Measurements from ENCODE around the gene ELOA2.
"Not testable (repeated sequence)": the region's sequence is repeated elsewhere in the genome, so short reads cannot be mapped to it uniquely, and the experiment has no call there.

Gene ELOA2

GRCh38 chr18:47035156-47035671 is at the start of gene ELOA2:
Gene ELOA2 (minus strand): TSS chr18:47035621. CDS start chr18:47035264, 357 bp downstream.
- no peak for DNase-seq (ENCODE audit: low read depth)

GRCh38 chr18:47081578-47081977 is 46.2 kb upstream of the ELOA2 start:
- no peak for DNase-seq (ENCODE audit: low read depth)

DNA sequence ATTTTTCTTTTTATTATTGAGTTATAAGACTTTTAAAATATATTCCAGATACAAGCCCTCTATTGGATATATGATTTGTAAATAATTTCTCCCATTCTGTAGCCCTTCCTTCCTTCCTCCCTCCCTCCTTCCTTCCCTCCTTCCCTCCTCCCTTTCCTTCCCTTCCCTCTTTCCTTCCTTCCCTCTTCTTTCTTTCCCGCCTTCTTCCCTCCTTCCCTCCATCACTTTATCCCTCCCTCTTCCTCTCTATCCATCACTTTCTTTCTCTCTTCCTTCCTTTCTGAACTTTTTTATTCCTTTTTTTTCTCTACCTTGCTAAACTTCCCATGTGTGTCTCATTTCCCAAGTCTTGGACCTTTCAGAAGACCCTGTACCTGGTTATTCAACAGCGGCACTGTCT is 45.5 kb upstream of the ELOA2 start:
- DNase-seq (ENCODE audit: low read depth), result no peak

DNA sequence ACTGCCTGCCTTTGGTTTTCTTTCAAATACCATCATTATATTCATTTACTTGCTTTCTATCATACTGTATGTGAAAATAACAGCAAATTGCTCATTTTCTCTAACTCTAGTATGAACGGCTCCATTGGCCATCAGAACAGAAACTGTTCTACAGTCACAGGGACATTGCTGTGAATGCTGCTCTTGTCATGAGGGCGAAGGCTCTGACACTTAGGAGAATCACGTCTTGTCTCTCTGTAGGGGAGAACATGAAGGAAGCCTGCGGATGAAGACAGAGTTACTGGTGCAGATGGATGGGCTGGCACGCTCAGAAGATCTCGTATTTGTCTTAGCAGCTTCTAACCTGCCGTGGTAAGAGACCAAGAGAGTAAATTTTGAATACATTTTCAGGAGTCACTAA is 41.7 kb upstream of the ELOA2 start:
- DNase-seq (ENCODE audit: low read depth), result no peak

- DNase-seq (ENCODE audit: low read depth), result no peak
Observed at GRCh38 chr18:47075098-47075883, 39.9 kb upstream of the ELOA2 start.

- no peak for DNase-seq (ENCODE audit: low read depth)
Observed at GRCh38 chr18:47067648-47068047, 32.2 kb upstream of the ELOA2 start.

DNA sequence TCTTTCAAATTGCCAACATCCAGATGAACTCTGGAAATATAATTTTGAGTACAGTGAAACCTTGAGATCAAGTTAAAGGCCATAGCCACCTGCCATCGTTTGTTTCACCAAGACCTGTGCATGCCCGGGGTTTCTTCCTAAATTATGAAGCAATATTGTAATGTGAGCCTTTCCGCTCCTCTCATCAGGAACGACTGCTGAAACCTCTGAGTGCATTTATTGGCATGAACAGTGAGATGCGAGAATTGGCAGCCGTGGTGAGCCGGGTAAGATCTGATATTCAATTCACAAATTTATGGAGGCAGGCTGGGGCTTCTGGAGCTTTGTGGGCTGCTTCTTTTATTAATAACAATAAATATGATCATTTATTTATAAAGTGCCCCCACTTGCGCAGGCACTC is 27.7 kb upstream of the ELOA2 start:
- no peak for DNase-seq (ENCODE audit: low read depth)

DNA sequence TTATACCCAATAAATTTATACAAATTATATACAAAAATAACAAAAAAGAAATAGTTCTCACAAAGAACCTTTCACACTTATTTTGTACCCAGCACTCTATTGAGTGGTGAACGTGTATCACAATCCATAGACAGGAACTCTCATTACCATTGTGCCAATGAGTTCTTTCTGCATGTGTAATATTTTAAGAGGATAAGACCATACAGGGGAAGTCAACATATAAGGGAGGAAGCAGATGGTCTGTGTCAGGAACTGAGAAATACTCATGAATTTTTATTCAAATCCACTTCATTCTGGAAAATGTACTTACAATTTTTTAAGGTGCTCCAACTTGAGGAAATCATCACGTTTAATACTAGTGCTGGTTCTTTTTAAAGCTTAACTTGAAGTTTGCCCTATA is 27.1 kb upstream of the ELOA2 start:
- no peak for DNase-seq (ENCODE audit: low read depth)

DNA sequence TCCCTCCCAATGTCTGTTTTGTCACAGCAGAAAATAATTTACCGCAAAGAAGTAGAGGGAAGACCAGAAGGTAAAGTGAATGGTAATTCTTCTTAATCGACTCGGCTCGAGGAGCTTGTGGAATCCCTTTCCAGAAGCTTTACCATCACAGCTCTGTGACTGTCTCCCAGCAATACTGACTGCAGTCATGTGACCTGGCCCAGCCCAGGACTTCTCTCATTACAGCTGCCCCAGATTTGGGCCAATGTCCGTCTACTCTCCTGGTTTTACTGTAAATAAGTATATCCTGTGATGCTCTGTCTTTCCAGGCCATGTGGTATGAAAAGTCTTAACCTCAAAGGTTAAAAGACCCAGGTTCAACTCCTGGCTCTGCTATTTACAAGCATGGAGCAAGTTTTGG is 18.9 kb upstream of the ELOA2 start:
- DNase-seq (ENCODE audit: low read depth), result no peak

DNA sequence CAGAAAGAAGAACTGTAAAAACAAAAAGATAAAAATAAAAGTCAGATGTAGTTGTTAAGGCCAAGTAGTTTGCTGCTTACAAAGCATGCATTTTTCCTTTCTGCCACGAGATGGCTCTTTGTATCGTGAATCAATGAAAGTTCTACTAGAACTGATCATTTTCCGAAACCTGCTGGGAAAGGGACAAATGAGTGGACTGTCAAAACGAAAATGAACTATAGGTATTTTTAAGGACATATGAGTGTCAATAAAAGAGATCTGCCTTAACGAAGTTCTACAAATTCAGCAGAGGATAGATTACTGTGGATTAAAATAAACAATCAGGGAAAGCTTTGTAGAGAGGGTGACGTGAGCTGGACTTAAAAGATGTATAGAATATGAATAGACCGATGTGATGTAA is 15.0 kb upstream of the ELOA2 start:
- no peak for DNase-seq (ENCODE audit: low read depth)

DNA sequence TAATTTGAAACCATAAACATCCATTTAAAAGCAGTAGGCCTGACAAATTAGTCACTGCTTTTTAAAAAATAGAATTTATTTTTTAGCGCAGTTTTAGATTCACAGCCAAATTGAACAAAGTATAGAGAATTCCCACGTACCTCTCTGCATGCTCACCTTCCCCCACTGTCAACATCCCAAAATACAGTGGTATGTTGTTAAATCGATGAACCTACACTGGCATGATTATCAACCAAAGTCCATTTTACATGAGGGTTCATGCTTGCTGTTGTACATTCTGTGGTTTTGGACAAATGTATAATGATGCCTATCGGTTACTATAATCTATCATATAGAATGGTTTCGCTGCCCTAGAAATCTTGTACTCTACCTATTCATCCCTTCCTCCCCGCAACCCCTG is 5.6 kb upstream of the ELOA2 start:
- no peak for DNase-seq (ENCODE audit: low read depth)

- no peak for DNase-seq (ENCODE audit: low read depth)
Observed at GRCh38 chr18:47036927-47037578, 1.6 kb upstream of the ELOA2 start.

GRCh38 chr18:47036298-47036874 is 965 bp upstream of the ELOA2 start:
- no peak for DNase-seq (ENCODE audit: low read depth)

DNA sequence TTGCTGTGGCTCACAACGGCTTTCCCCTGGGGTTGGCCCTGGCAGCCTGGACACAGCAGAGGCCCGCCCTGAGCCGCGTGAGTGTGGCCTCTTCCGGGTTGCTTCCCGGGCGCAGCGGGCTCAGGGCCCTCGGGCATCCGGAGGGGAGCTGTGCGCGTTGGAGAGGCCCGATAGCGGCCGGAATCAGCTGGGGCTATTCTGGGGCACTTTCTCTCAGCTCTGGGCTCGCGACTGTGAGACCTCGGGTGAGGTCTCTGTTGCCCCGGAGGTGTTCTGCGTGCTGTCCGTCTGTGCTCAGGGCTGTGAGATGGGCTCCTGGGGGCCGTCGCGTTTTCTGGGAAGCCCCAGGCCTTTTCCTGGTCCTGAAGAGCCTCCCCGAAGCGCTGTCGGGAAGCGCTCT is 830 bp downstream of the ELOA2 start:
- not testable (repeated sequence) for DNase-seq (ENCODE audit: low read depth)

- no peak for DNase-seq (ENCODE audit: low read depth)
Observed at GRCh38 chr18:47032945-47033344, 2.5 kb downstream of the ELOA2 start.

DNA sequence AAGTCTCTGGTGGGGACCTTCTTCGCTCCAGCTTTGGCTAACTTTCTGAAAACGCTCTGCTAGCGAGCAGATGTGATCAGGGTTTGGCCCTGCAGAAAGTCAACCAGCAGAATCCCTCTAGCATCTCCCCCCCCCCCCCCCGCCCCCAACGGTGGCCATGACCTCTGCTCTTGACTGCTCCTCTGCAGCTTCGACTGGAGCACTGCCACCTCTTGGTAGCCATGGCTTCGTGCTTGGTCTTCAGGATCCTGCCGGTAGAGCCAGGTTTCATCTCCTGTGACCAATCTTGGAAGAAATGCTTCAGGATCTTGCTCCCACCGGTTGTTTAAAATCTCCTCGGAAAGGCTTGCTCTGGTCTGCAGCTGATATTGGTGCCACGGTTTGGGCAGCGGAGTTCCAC is 4.5 kb downstream of the ELOA2 start:
- not testable (repeated sequence) for DNase-seq (ENCODE audit: low read depth)

DNA sequence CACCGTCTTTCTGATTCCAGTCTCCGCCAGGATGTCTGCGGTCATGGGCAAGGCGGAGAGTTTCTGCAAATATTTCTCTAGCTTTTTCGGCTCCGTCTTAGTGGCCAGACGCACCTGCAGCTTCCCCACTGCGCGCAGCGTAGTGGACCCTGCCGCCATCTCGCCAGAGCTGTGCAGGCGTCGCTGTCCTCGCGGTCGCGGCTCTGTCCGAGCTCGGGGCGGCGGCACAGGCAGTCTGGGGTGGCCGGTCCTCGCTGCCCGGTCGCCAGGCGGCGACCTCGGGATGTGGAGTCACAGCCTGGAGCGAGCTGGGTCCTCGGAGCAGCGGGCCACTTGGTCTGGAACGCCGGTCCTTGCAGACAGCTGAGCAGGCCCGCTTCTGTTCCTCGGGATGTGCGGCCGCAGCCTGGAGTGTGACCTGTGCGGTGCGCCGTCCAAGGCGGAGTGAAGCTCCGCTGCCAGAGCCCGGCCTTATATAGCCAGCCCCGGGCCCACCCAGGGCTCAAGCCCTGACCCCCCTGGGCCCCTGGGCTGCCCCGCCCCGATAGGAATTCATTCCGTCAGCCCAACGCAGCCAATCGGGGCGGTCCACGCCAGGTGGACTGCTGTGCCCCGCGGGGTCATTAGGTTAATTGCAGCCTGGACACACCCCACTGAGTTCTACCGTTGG is 5.6 kb downstream of the ELOA2 start:
- DNase-seq (ENCODE audit: low read depth), result not testable (repeated sequence)

DNA sequence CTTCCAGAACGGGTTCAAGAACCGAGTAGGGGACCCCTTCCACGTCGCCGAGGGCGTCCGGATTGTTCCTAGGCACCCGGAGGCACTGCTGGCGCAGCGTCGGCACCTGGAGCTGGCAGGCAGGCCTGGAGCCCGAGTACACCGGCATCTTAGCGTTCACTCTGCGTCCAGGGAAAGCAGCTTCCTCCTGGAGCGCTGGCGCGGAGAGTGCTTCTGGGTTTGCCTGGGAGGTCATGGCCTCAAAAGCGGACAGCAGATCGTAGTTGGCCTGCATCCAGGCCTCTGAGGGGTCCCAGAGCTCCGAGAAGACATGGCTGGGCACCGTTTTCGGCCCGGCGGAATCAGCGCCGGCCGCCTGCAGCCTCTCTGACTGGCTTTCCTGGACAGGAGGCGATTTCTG is 6.7 kb downstream of the ELOA2 start:
- not testable (repeated sequence) for DNase-seq (ENCODE audit: low read depth)

DNA sequence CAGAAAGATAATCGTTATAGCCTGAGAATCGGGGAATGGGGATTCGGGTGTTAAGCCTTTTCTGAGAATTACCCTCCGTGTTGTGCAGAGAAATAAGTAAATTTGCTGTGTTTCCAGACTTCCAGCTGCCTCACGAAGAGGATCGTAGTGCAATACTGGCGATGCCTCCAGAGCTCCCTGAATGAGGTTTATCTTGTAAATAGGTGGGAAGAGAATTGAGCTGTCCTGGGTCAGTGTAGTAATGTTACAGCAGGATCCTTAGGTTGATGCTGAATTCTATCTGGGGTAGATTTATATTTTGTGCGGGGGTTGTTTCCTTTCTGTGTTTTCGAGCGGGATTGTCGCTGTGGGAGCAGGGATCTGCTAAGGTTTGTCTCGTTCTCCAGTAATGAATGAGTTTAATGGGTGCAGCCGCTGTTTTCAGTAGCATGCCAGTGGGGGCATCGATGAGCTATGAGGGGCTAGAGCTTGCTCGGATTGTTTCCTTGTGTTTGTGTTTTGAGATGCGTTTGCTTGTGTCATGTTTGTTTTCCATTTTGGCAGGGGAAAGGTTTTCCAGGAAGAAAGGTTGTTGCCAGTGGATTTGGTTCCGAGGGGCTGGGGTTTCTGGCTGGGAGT is 9.8 kb downstream of the ELOA2 start:
- DNase-seq (ENCODE audit: low read depth), result not testable (repeated sequence)

GRCh38 chr18:47023769-47024465 is 11.5 kb downstream of the ELOA2 start:
- DNase-seq (ENCODE audit: low read depth), result not testable (repeated sequence)

GRCh38 chr18:47022821-47023220 is 12.6 kb downstream of the ELOA2 start:
- not testable (repeated sequence) for DNase-seq (ENCODE audit: low read depth)

Data from activated gamma-delta T cell treated with anti-CD3 and anti-CD28 coated beads, Interleukin-2, amount 50 U/mL, for 16 hours (primary cell).